Endothelial cell of umbilical vein (primary cell): Measurements from ENCODE around the gene TTC9B. TPM values are rescaled to one million over a fixed set of nuclear protein-coding genes. Genes with fewer than 3 reads are reported as not detected.

ENCODE experiments used
- BruUV-seq: library from RNA; stranded (reverse); fragments of 400-500 nt; replicated peaks from 2 replicates; lab custom pipeline; 2021; lab: Mats Ljungman, UMichigan
- CTCF ChIA-PET: fragments of 300-600, 350-600 bp; sonication (Branson Sonifier 250); formaldehyde crosslinking; loops from one replicate; lab custom pipeline; 2021; ENCODE audit warnings: antibody characterized with exemption, inconsistent platforms; lab: Charles Lee
- POLR2A ChIA-PET: fragments of 300-600, 350-600 bp; sonication (Branson Sonifier 250); formaldehyde crosslinking; loops from one replicate; lab custom pipeline; 2021; ENCODE audit warnings: antibody characterized with exemption, inconsistent platforms; lab: Charles Lee
- DNase-seq: peaks from one replicate; pipeline ENCODE4 v3.0.0-alpha.2; 2011; ENCODE audit warnings: low read depth, low spot score
- FAIRE-seq: peaks from 2 replicates; lab custom pipeline; 2011; peaks lifted over from hg19 to GRCh38; lab: Jason Lieb, UNC
- H2AFZ ChIP-seq: 2 replicates; pipeline ENCODE4 v1.6.0; 2012; ENCODE audit warnings: low read depth, low read length, control low read depth, inconsistent platforms
- H3K27ac ChIP-seq: 2 replicates; pipeline ENCODE4 v1.5.1; 2011; ENCODE audit warnings: low read depth, mild to moderate bottlenecking, control low read depth, low read length, moderate library complexity; ENCODE audit not compliant: insufficient read depth
- H3K27me3 ChIP-seq, 2 experiments: 2 replicates each; pipeline versions ENCODE4 v1.6.0 to v1.6.1; 2011; ENCODE audit warnings: low read length in 2 of 2, mixed read lengths in 1 of 2; ENCODE audit not compliant: control insufficient read depth in 2 of 2, insufficient read depth in 2 of 2
- H3K36me3 ChIP-seq, 2 experiments: 2 replicates in 1 of 2; 3 replicates in 1 of 2; pipeline ENCODE4 v1.5.1; 2011; ENCODE audit warnings: low read length in 2 of 2, mild to moderate bottlenecking in 1 of 2, moderate library complexity in 1 of 2; ENCODE audit not compliant: control insufficient read depth in 2 of 2, insufficient read depth in 2 of 2; ENCODE audit errors: extremely low read depth in 1 of 2
- H3K4me1 ChIP-seq: 3 replicates; pipeline ENCODE4 v1.5.1; 2011; ENCODE audit warnings: mild to moderate bottlenecking, low read length; ENCODE audit not compliant: control insufficient read depth, insufficient read depth; ENCODE audit errors: extremely low read depth
- H3K4me2 ChIP-seq: 2 replicates; pipeline ENCODE4 v1.6.1; 2011; ENCODE audit warnings: low read length, control low read depth, mixed read lengths; ENCODE audit not compliant: insufficient read depth
- H3K4me3 ChIP-seq, 3 experiments: fragments of 200-600 bp in 1 of 3; sonication (generic), shearing (Covaris generic) in 1 of 3; replicated peaks in 1 of 3; 2 replicates each; pipeline ENCODE4 v1.5.1; 2011 to 2016; ENCODE audit warnings: control low read depth in 3 of 3, low read length in 3 of 3, mild to moderate bottlenecking in 2 of 3, inconsistent platforms in 1 of 3, low read depth in 1 of 3, moderate library complexity in 1 of 3; ENCODE audit not compliant: insufficient read depth in 1 of 3
- H3K79me2 ChIP-seq: 2 replicates; pipeline ENCODE4 v1.6.0; 2012; ENCODE audit warnings: low read length, inconsistent platforms; ENCODE audit not compliant: control insufficient read depth, insufficient read depth
- H3K9ac ChIP-seq: replicated peaks from 2 replicates; pipeline ENCODE3; 2011; ENCODE audit warnings: low read length, control low read depth; ENCODE audit not compliant: insufficient read depth; ENCODE audit errors: extremely low read depth
- H3K9me1 ChIP-seq: replicated peaks from 3 replicates; pipeline ENCODE4 v1.6.0; 2011; ENCODE audit warnings: mild to moderate bottlenecking, low read length; ENCODE audit not compliant: control insufficient read depth, insufficient read depth; ENCODE audit errors: extremely low read depth
- H3K9me3 ChIP-seq: replicated peaks from 2 replicates; pipeline ENCODE4 v1.5.1; 2012; ENCODE audit warnings: low read length, inconsistent platforms; ENCODE audit not compliant: control insufficient read depth, insufficient read depth
- H4K20me1 ChIP-seq: replicated peaks from 2 replicates; pipeline ENCODE3; 2011; ENCODE audit warnings: mild to moderate bottlenecking, low read length; ENCODE audit not compliant: control insufficient read depth, insufficient read depth; ENCODE audit errors: extremely low read depth
- CTCF ChIP-seq, 2 donors: IDR thresholded peaks; 1 replicate in 1 of 2; 2 replicates in 1 of 2; pipeline ENCODE4 v1.5.1; 2011; ENCODE audit warnings: low read length in 2 of 2, mild to moderate bottlenecking in 2 of 2, moderate library complexity in 2 of 2, control low read depth in 1 of 2, inconsistent platforms in 1 of 2, low read depth in 1 of 2; ENCODE audit not compliant: insufficient read depth in 1 of 2; ENCODE audit errors: extremely low read depth in 1 of 2
- EZH2 ChIP-seq: IDR thresholded peaks from 2 replicates; pipeline ENCODE4 v1.6.1; 2012; ENCODE audit warnings: borderline replicate concordance, low read depth, mild to moderate bottlenecking, moderate library complexity, low read length, inconsistent platforms; ENCODE audit not compliant: severe bottlenecking
- FOS ChIP-seq: IDR thresholded peaks from 2 replicates; pipeline ENCODE4 v1.6.1; 2011; ENCODE audit warnings: mild to moderate bottlenecking, low read length, moderate library complexity, borderline replicate concordance; ENCODE audit not compliant: insufficient read depth
- GATA2 ChIP-seq: IDR thresholded peaks from 2 replicates; pipeline ENCODE4 v1.7.0; 2011; ENCODE audit warnings: low read depth, mild to moderate bottlenecking, moderate library complexity, mixed read lengths, low read length; ENCODE audit not compliant: insufficient read length, insufficient read depth
- JUN ChIP-seq: IDR thresholded peaks from 2 replicates; pipeline ENCODE4 v1.6.1; 2011; ENCODE audit warnings: borderline replicate concordance, low read depth; ENCODE audit not compliant: insufficient read length, insufficient read depth
- MAX ChIP-seq: IDR thresholded peaks from 2 replicates; pipeline ENCODE4 v1.6.1; 2011; ENCODE audit not compliant: insufficient read depth, insufficient read length
- MYC ChIP-seq: IDR thresholded peaks from one replicate; pipeline ENCODE4 v1.6.1; 2011; ENCODE audit warnings: mild to moderate bottlenecking, low read depth, low read length
- POLR2A ChIP-seq: IDR thresholded peaks from 2 replicates; pipeline ENCODE4 v1.6.1; 2012; ENCODE audit warnings: low read depth, mild to moderate bottlenecking, control low read depth, low read length
- POLR2AphosphoS5 ChIP-seq: IDR thresholded peaks from 2 replicates; pipeline ENCODE4 v1.6.1; 2012; ENCODE audit warnings: low read depth, mild to moderate bottlenecking, control low read depth, low read length, moderate library complexity; ENCODE audit not compliant: insufficient read depth
- dilution Hi-C: fragments of 300-500 bp; cut with MboI; formaldehyde crosslinking; loops from one replicate; pipeline ENCODE4 v1.15.0; 2019; ENCODE audit warnings: low sequenced_read_pairs; ENCODE audit not compliant: extremely low pct_ligation_motif_present
- intact Hi-C: fragments of 100-400 bp; cut with micrococcal nuclease; formaldehyde crosslinking; loops from one replicate; pipeline ENCODE4 v1.10.0; 2022
- polyA plus RNA-seq, 4 experiments: library from polyadenylated mRNA; depleted of rRNA in 3 of 4; stranded (reverse) in 3 of 4; unstranded in 1 of 4; fragments of >200 nt; gene quantifications; 2 replicates each; pipeline versions ENCODE4 v1.2.1 to v1.2.3, GENCODE V29; 2011 to 2012; ENCODE audit warnings: missing spikeins in 1 of 4
- total RNA-seq: library from RNA; stranded (reverse); gene quantifications from 2 replicates; pipeline ENCODE4 v1.2.3, GENCODE V29; 2021

TTC9B gene
- total and polyA plus RNA-seq, 2 donors (not counting 3 experiments of a cell fraction or from before 2014, with no cell fraction given), result not detected

- Histone ChIP-seq H3K9me3 (no peaks in the 10 kb centered on the region), H4K20me1 (no peaks in the 10 kb centered on the region), H3K4me3 (no peak overlapping the region), H3K79me2 (no peaks in the 10 kb centered on the region), H3K9me1 (no peaks in the 10 kb centered on the region), H3K4me2 (no peak overlapping the region), H3K27ac (no peak overlapping the region), H2AFZ (no peak overlapping the region), H3K27me3 (no peaks in the 10 kb centered on the region), H3K4me1 (no peaks in the 10 kb centered on the region), H3K36me3 (no peaks in the 10 kb centered on the region), H3K9ac (no peak overlapping the region)
- ChIA-PET CTCF (interaction anchor here (1.0 kb wide), 1 partner anchor 15 kb away, joined by 3 read pairs; no protein-coding TSS in a partner anchor), POLR2A (no interaction called here)
- no peak for TF ChIP-seq FOS
- no peak for TF ChIP-seq JUN
- TF ChIP-seq CTCF (IDR thresholded peaks at IDR 0.05; ENCODE audit: extremely low read depth in 1 of 2, insufficient read depth in 1 of 2, low read depth in 1 of 2, low read length in 2 of 2), result no peak
- TF ChIP-seq MAX, result no peak
- TF ChIP-seq MYC, result no peak
- no peak for TF ChIP-seq POLR2A
- intact Hi-C loops (no loop called here), dilution Hi-C loops (no loop called here)
- FAIRE-seq, result no peak
- no peak for DNase-seq
- BruUV-seq, result no TSS peak
Measured at GRCh38 chr19:40205760-40206159, 12.4 kb downstream of the TTC9B start.

- Histone ChIP-seq H3K4me2 (no peak overlapping the region), H3K9me1 (no peaks in the 10 kb centered on the region), H3K36me3 (no peaks in the 10 kb centered on the region), H2AFZ (no peak overlapping the region), H3K4me3 (no peak overlapping the region), H3K9me3 (no peaks in the 10 kb centered on the region), H3K79me2 (no peaks in the 10 kb centered on the region), H3K27me3 (no peaks in the 10 kb centered on the region), H3K9ac (no peak overlapping the region), H3K4me1 (no peaks in the 10 kb centered on the region), H3K27ac (no peak overlapping the region), H4K20me1 (no peaks in the 10 kb centered on the region)
- no peak for FAIRE-seq
- POLR2A ChIA-PET, result no interaction called here
- dilution Hi-C loops (no loop called here), intact Hi-C loops (no loop called here)
- BruUV-seq, result no TSS peak
- no peak for DNase-seq
- TF ChIP-seq MAX (no peak), CTCF (IDR thresholded peaks at IDR 0.05; ENCODE audit: extremely low read depth in 1 of 2, insufficient read depth in 1 of 2, low read depth in 1 of 2, low read length in 2 of 2) (no peak), JUN (no peak), EZH2 (no peak), POLR2AphosphoS5 (no peak), POLR2A (no peak), GATA2 (no peak), FOS (no peak), MYC (no peak)
- CTCF ChIA-PET, result no interaction called here
Measured at GRCh38 chr19:40204381-40204780, 13.8 kb downstream of the TTC9B start.
